ENCODE results near the gene HOXB5.
A peak's percentile ranks its signal among the peaks of the same experiment; 100 is the strongest.

The HOXB5 gene

GRCh38 chr17:48593126-48593829, at the start of gene HOXB5:
Gene HOXB5 (minus strand): TSS chr17:48593779. CDS start chr17:48593682, 97 bp downstream.
- H3K4me3 ChIP-seq (ENCODE audit: low read depth in 1 of 2, low read length in 2 of 2), result peak within 1 kb of the TSS; percentile 49 to 62
- peak within 1 kb of the TSS; percentile 81 for H3K27ac ChIP-seq (ENCODE audit: low read depth, low read length)
- no peaks in the 10 kb centered on the region for H3K36me3 ChIP-seq (ENCODE audit: control insufficient read depth in 1 of 2, insufficient read depth in 2 of 2, low read length in 2 of 2)
- H3K27me3 ChIP-seq (ENCODE audit: control insufficient read depth in 1 of 2, insufficient read depth in 2 of 2, low read length in 2 of 2), result peaks cover 88 to 90% of the 10 kb centered on the region in 2 donors
- H3K9me3 ChIP-seq (ENCODE audit: control insufficient read depth in 1 of 2, low read length in 2 of 2), result no peaks in the 10 kb centered on the region
- peaks cover 3 to 22% of the 10 kb centered on the region in 2 donors for H3K4me1 ChIP-seq (ENCODE audit: control insufficient read depth in 1 of 2, insufficient read depth in 2 of 2, low read length in 2 of 2)
- H3K9ac ChIP-seq (ENCODE audit: low read depth in 1 of 2, low read length in 2 of 2), result peak within 1 kb of the TSS; percentile 53 to 60

- Histone ChIP-seq H3K9ac (ENCODE audit: low read depth in 1 of 2, low read length in 2 of 2) (no peak overlapping the region), H3K27me3 (ENCODE audit: control insufficient read depth in 1 of 2, insufficient read depth in 2 of 2, low read length in 2 of 2) (peaks cover 94 to 96% of the 10 kb centered on the region in 2 donors), H3K4me1 (ENCODE audit: control insufficient read depth in 1 of 2, insufficient read depth in 2 of 2, low read length in 2 of 2) (peaks cover 0 to 12% of the 10 kb centered on the region in 2 donors), H3K36me3 (ENCODE audit: control insufficient read depth in 1 of 2, insufficient read depth in 2 of 2, low read length in 2 of 2) (no peaks in the 10 kb centered on the region), H3K27ac (ENCODE audit: low read depth, low read length) (no peak overlapping the region), H3K9me3 (ENCODE audit: control insufficient read depth in 1 of 2, low read length in 2 of 2) (no peaks in the 10 kb centered on the region), H3K4me3 (ENCODE audit: low read depth in 1 of 2, low read length in 2 of 2) (no peak overlapping the region)
These were observed 49.5 kb upstream of the HOXB5 start for GRCh38 chr17:48642843-48643696.

- H3K4me1 ChIP-seq (ENCODE audit: control insufficient read depth in 1 of 2, insufficient read depth in 2 of 2, low read length in 2 of 2), result peaks cover 0 to 7% of the 10 kb centered on the region in 2 donors
- H3K4me3 ChIP-seq (ENCODE audit: low read depth in 1 of 2, low read length in 2 of 2), result no peak overlapping the region
- no peaks in the 10 kb centered on the region for H3K9me3 ChIP-seq (ENCODE audit: control insufficient read depth in 1 of 2, low read length in 2 of 2)
- H3K27ac ChIP-seq (ENCODE audit: low read depth, low read length), result no peak overlapping the region
- no peak overlapping the region for H3K9ac ChIP-seq (ENCODE audit: low read depth in 1 of 2, low read length in 2 of 2)
- H3K36me3 ChIP-seq (ENCODE audit: control insufficient read depth in 1 of 2, insufficient read depth in 2 of 2, low read length in 2 of 2), result no peaks in the 10 kb centered on the region
- peaks cover 94 to 99% of the 10 kb centered on the region in 2 donors for H3K27me3 ChIP-seq (ENCODE audit: control insufficient read depth in 1 of 2, insufficient read depth in 2 of 2, low read length in 2 of 2)
These were observed 48.7 kb upstream of the HOXB5 start for GRCh38 chr17:48642059-48642842.

- Histone ChIP-seq H3K9ac (ENCODE audit: low read depth in 1 of 2, low read length in 2 of 2) (no peak overlapping the region), H3K36me3 (ENCODE audit: control insufficient read depth in 1 of 2, insufficient read depth in 2 of 2, low read length in 2 of 2) (no peaks in the 10 kb centered on the region), H3K4me1 (ENCODE audit: control insufficient read depth in 1 of 2, insufficient read depth in 2 of 2, low read length in 2 of 2) (peaks cover 0 to 5% of the 10 kb centered on the region in 2 donors), H3K9me3 (ENCODE audit: control insufficient read depth in 1 of 2, low read length in 2 of 2) (no peaks in the 10 kb centered on the region), H3K27ac (ENCODE audit: low read depth, low read length) (no peak overlapping the region), H3K27me3 (ENCODE audit: control insufficient read depth in 1 of 2, insufficient read depth in 2 of 2, low read length in 2 of 2) (peaks cover 96 to 99% of the 10 kb centered on the region in 2 donors), H3K4me3 (ENCODE audit: low read depth in 1 of 2, low read length in 2 of 2) (no peak overlapping the region)
These were observed 48.0 kb upstream of the HOXB5 start for GRCh38 chr17:48641541-48642058.

- Histone ChIP-seq H3K27ac (ENCODE audit: low read depth, low read length) (no peak overlapping the region), H3K27me3 (ENCODE audit: control insufficient read depth in 1 of 2, insufficient read depth in 2 of 2, low read length in 2 of 2) (peaks cover 91 to 99% of the 10 kb centered on the region in 2 donors), H3K36me3 (ENCODE audit: control insufficient read depth in 1 of 2, insufficient read depth in 2 of 2, low read length in 2 of 2) (no peaks in the 10 kb centered on the region), H3K9ac (ENCODE audit: low read depth in 1 of 2, low read length in 2 of 2) (no peak overlapping the region), H3K4me1 (ENCODE audit: control insufficient read depth in 1 of 2, insufficient read depth in 2 of 2, low read length in 2 of 2) (no peaks in the 10 kb centered on the region), H3K4me3 (ENCODE audit: low read depth in 1 of 2, low read length in 2 of 2) (no peak overlapping the region), H3K9me3 (ENCODE audit: control insufficient read depth in 1 of 2, low read length in 2 of 2) (no peaks in the 10 kb centered on the region)
These were observed 47.2 kb upstream of the HOXB5 start for GRCh38 chr17:48640858-48641180.

DNA sequence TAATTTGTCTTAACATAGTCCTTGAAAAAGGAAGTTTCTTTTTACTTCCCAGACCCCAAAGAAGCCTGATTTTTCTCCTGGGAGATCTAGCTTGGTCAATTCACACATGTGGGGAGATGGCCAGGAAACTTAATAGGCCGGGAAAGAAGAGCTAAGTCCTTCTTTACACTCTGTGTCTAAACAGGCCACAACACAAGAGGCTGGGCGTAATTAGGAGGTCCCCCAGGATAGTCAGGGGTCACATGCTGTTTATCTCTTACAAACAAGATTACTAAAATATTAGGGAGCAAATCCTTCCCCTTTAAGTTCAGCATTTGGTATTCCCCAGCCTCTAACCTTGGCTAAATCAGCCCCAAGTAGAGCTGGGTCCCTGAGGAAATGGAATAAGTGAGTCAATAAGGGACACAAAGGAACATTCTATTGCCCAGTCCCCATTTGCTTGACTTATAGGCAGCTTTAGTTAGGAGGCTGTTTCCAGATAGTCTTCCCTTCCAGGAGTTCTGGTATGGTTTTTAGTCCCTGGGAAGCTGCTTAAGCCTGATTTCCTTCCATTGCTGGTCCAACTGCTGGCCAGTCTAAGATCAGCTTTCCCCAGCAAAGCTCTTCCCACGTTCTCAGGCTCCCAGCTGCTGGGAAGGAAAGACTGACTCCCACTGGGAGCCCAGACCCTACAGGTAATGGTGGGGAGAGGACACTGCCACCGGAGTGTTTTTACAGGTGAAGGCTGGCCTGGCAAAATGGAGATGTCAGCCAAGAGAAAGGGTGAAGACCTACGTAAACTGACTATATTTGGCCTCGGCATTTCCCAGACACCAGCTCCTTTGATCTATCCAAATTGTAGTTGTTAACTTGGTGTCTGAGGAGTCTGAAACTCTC, 46.6 kb upstream of the HOXB5 start:
- no peak overlapping the region for H3K9ac ChIP-seq (ENCODE audit: low read depth in 1 of 2, low read length in 2 of 2)
- H3K4me3 ChIP-seq (ENCODE audit: low read depth in 1 of 2, low read length in 2 of 2), result no peak overlapping the region
- no peak overlapping the region for H3K27ac ChIP-seq (ENCODE audit: low read depth, low read length)
- no peaks in the 10 kb centered on the region for H3K36me3 ChIP-seq (ENCODE audit: control insufficient read depth in 1 of 2, insufficient read depth in 2 of 2, low read length in 2 of 2)
- no peaks in the 10 kb centered on the region for H3K9me3 ChIP-seq (ENCODE audit: control insufficient read depth in 1 of 2, low read length in 2 of 2)
- H3K27me3 ChIP-seq (ENCODE audit: control insufficient read depth in 1 of 2, insufficient read depth in 2 of 2, low read length in 2 of 2), result peaks cover 91 to 99% of the 10 kb centered on the region in 2 donors
- H3K4me1 ChIP-seq (ENCODE audit: control insufficient read depth in 1 of 2, insufficient read depth in 2 of 2, low read length in 2 of 2), result no peaks in the 10 kb centered on the region

GRCh38 chr17:48639136-48639535, 45.6 kb upstream of the HOXB5 start:
- Histone ChIP-seq H3K4me3 (ENCODE audit: low read depth in 1 of 2, low read length in 2 of 2) (no peak overlapping the region), H3K27ac (ENCODE audit: low read depth, low read length) (no peak overlapping the region), H3K4me1 (ENCODE audit: control insufficient read depth in 1 of 2, insufficient read depth in 2 of 2, low read length in 2 of 2) (no peaks in the 10 kb centered on the region), H3K36me3 (ENCODE audit: control insufficient read depth in 1 of 2, insufficient read depth in 2 of 2, low read length in 2 of 2) (no peaks in the 10 kb centered on the region), H3K9me3 (ENCODE audit: control insufficient read depth in 1 of 2, low read length in 2 of 2) (no peaks in the 10 kb centered on the region), H3K27me3 (ENCODE audit: control insufficient read depth in 1 of 2, insufficient read depth in 2 of 2, low read length in 2 of 2) (peaks cover 89 to 99% of the 10 kb centered on the region in 2 donors), H3K9ac (ENCODE audit: low read depth in 1 of 2, low read length in 2 of 2) (no peak overlapping the region)

GRCh38 chr17:48637323-48638260, 44.0 kb upstream of the HOXB5 start:
- Histone ChIP-seq H3K36me3 (ENCODE audit: control insufficient read depth in 1 of 2, insufficient read depth in 2 of 2, low read length in 2 of 2) (no peaks in the 10 kb centered on the region), H3K27ac (ENCODE audit: low read depth, low read length) (no peak overlapping the region), H3K9ac (ENCODE audit: low read depth in 1 of 2, low read length in 2 of 2) (no peak overlapping the region), H3K27me3 (ENCODE audit: control insufficient read depth in 1 of 2, insufficient read depth in 2 of 2, low read length in 2 of 2) (peaks cover 88 to 95% of the 10 kb centered on the region in 2 donors), H3K4me3 (ENCODE audit: low read depth in 1 of 2, low read length in 2 of 2) (no peak overlapping the region), H3K4me1 (ENCODE audit: control insufficient read depth in 1 of 2, insufficient read depth in 2 of 2, low read length in 2 of 2) (no peaks in the 10 kb centered on the region), H3K9me3 (ENCODE audit: control insufficient read depth in 1 of 2, low read length in 2 of 2) (no peaks in the 10 kb centered on the region)

All from duodenal mucosa (tissue), 2 donors.